ENCODE measurements around the gene SLC38A5. TPM values are rescaled to one million over a fixed set of nuclear protein-coding genes. Genes with fewer than 3 reads are reported as not detected.

Gene SLC38A5
- total RNA-seq, 1 donor from 2014 or later, result not detected

DNA sequence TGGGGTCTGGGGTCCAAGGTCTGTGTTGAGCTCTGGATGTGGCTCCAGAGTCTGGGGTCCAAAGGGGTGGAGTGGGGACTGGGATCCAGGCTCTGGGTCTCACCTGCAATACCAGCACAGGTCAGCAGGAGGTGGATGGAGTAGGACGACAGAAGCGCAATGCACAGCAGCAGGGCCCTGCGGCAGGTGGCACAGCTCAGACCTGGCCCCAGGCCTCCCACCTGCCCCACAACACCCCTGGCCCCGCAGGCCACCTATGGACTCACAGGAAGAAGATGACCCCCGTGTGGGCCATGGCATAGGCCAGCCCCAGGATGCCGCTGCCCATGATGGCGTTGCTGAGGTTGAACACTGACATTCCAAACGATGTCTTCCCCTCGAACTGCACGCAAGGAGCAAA is 3.4 kb downstream of the SLC38A5 start:
- Mint-ChIP-seq H3K27me3 (ENCODE audit: unreplicated experiment) (no peaks in the 10 kb centered on the region), H3K9me3 (ENCODE audit: unreplicated experiment) (peaks cover 5% of the 10 kb centered on the region), H3K36me3 (ENCODE audit: unreplicated experiment) (no peaks in the 10 kb centered on the region), H3K27ac (ENCODE audit: unreplicated experiment) (no peak overlapping the region), H3K4me1 (ENCODE audit: unreplicated experiment) (peaks cover 10% of the 10 kb centered on the region), H3K4me3 (ENCODE audit: unreplicated experiment) (no peak overlapping the region)
- no peak for DNase-seq (ENCODE audit: extremely low spot score, unreplicated experiment)
- TF ChIP-seq, protein P1, sequence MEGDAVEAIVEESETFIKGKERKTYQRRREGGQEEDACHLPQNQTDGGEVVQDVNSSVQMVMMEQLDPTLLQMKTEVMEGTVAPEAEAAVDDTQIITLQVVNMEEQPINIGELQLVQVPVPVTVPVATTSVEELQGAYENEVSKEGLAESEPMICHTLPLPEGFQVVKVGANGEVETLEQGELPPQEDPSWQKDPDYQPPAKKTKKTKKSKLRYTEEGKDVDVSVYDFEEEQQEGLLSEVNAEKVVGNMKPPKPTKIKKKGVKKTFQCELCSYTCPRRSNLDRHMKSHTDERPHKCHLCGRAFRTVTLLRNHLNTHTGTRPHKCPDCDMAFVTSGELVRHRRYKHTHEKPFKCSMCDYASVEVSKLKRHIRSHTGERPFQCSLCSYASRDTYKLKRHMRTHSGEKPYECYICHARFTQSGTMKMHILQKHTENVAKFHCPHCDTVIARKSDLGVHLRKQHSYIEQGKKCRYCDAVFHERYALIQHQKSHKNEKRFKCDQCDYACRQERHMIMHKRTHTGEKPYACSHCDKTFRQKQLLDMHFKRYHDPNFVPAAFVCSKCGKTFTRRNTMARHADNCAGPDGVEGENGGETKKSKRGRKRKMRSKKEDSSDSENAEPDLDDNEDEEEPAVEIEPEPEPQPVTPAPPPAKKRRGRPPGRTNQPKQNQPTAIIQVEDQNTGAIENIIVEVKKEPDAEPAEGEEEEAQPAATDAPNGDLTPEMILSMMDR (IDR thresholded peaks at IDR 0.05), result no peak

DNA sequence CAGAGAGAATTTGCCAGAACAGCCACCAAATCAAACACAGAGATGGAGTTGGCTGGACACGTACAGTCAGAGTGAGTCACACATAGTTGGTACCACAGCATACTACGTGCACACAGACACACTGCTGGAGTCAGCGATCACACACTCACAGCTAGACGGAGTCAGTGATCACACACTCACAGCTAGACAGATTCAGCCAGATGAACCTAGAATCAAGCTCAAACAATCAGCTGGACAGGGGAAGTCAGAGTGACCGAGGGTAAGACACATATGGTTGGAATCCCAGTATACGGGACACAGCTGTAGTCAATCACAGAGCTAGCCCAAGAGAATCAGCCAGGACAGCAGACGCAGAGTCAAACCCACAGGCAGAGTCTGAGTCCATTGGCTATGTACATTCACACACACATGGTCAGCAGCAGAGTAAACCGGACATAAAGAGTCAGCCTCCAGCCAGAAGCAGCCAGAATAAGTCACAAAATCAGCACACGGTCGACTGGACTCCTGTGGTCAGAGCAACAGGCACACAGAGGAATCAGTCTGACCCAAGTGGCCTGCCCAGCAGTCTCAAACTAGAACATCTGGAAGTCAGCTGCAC is 4.6 kb downstream of the SLC38A5 start:
- H3K36me3 Mint-ChIP-seq (ENCODE audit: unreplicated experiment), result no peaks in the 10 kb centered on the region
- peak overlapping the region; percentile 56 for H3K27ac Mint-ChIP-seq (ENCODE audit: unreplicated experiment)
- TF ChIP-seq, protein P1 (IDR thresholded peaks at IDR 0.05), result no peak
- no peaks in the 10 kb centered on the region for H3K27me3 Mint-ChIP-seq (ENCODE audit: unreplicated experiment)
- no peak for DNase-seq (ENCODE audit: extremely low spot score, unreplicated experiment)
- H3K9me3 Mint-ChIP-seq (ENCODE audit: unreplicated experiment), result peaks cover 5% of the 10 kb centered on the region
- H3K4me3 Mint-ChIP-seq (ENCODE audit: unreplicated experiment), result no peak overlapping the region
- H3K4me1 Mint-ChIP-seq (ENCODE audit: unreplicated experiment), result peaks cover 10% of the 10 kb centered on the region

DNA sequence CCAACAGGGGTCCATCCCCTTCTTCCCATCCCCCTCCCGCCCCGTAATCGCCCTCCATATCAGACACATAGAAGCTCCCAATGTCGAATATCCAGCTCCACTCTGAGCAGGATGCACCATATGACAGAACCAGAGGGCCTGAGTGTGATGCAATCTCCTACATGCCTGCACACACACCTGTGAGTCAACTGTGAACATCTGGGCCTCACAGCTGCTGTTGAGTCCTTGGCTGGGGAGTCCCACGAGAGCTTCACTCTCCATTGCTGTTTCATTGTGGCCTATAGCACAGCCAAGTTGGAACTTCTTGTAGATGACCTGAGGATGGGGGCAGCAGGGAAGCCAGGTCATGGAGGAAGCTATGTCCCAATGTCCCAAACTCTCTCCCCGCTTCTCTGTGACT is 8.2 kb downstream of the SLC38A5 start:
- Mint-ChIP-seq H3K36me3 (ENCODE audit: unreplicated experiment) (no peaks in the 10 kb centered on the region), H3K4me3 (ENCODE audit: unreplicated experiment) (no peak overlapping the region), H3K4me1 (ENCODE audit: unreplicated experiment) (peaks cover 10% of the 10 kb centered on the region), H3K27me3 (ENCODE audit: unreplicated experiment) (no peaks in the 10 kb centered on the region), H3K27ac (ENCODE audit: unreplicated experiment) (no peak overlapping the region), H3K9me3 (ENCODE audit: unreplicated experiment) (peaks cover 5% of the 10 kb centered on the region)
- TF ChIP-seq, protein P1 (IDR thresholded peaks at IDR 0.05), result no peak
- DNase-seq (ENCODE audit: extremely low spot score, unreplicated experiment), result no peak

DNA sequence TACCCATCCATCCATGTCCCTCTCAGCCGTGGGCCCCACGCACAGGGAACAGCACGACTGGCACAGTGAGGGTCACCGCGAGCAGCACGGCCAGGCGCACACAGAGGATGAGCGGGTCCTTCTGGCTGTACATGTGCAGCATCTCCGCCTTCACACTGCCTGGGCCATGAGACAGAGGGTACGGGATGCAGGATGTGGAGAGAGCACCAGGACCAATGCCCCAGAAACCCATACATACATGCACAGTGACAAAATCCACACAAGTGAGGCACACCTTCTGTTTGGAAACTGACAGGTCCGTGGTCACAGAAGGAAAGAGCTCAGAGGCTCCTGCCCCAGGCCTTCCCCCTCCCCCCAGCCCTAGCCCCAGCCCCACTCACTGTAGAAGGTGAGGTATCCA is 9.5 kb downstream of the SLC38A5 start:
- H3K27me3 Mint-ChIP-seq (ENCODE audit: unreplicated experiment), result no peaks in the 10 kb centered on the region
- peaks cover 5% of the 10 kb centered on the region for H3K9me3 Mint-ChIP-seq (ENCODE audit: unreplicated experiment)
- DNase-seq (ENCODE audit: extremely low spot score, unreplicated experiment), result no peak
- peaks cover 8% of the 10 kb centered on the region for H3K4me1 Mint-ChIP-seq (ENCODE audit: unreplicated experiment)
- H3K27ac Mint-ChIP-seq (ENCODE audit: unreplicated experiment), result no peak overlapping the region
- TF ChIP-seq, protein P1 (IDR thresholded peaks at IDR 0.05), result no peak
- no peak overlapping the region for H3K4me3 Mint-ChIP-seq (ENCODE audit: unreplicated experiment)
- no peaks in the 10 kb centered on the region for H3K36me3 Mint-ChIP-seq (ENCODE audit: unreplicated experiment)

DNA sequence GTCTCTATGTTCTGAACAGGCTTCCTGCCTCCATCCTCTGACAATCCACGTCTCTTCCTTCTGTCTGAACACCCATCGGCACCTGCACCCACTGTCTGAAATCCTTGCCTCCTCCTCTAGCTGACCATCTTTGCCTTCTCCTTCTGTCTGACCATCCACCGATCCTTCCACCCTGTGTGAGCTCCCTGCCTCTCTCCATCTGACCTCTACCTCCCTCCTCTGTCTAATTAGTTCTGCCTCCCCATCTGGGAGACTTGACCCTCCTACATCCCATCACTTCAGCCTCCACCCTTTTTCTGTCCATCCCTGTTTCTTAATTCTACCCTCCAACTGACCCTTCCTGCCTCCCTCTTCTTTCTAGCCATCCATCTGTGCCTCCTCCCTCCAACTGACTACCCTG is 10.0 kb downstream of the SLC38A5 start:
- Mint-ChIP-seq H3K36me3 (ENCODE audit: unreplicated experiment) (no peaks in the 10 kb centered on the region), H3K4me3 (ENCODE audit: unreplicated experiment) (no peak overlapping the region), H3K27me3 (ENCODE audit: unreplicated experiment) (no peaks in the 10 kb centered on the region), H3K9me3 (ENCODE audit: unreplicated experiment) (peaks cover 5% of the 10 kb centered on the region), H3K4me1 (ENCODE audit: unreplicated experiment) (peaks cover 2% of the 10 kb centered on the region), H3K27ac (ENCODE audit: unreplicated experiment) (no peak overlapping the region)
- DNase-seq (ENCODE audit: extremely low spot score, unreplicated experiment), result no peak
- TF ChIP-seq, protein P1 (IDR thresholded peaks at IDR 0.05), result no peak

All from osteocyte (in vitro differentiated cells).